Measurements from ENCODE around the gene METAP1D.
A peak's percentile ranks its signal among the peaks of the same experiment; 100 is the strongest.

DNA sequence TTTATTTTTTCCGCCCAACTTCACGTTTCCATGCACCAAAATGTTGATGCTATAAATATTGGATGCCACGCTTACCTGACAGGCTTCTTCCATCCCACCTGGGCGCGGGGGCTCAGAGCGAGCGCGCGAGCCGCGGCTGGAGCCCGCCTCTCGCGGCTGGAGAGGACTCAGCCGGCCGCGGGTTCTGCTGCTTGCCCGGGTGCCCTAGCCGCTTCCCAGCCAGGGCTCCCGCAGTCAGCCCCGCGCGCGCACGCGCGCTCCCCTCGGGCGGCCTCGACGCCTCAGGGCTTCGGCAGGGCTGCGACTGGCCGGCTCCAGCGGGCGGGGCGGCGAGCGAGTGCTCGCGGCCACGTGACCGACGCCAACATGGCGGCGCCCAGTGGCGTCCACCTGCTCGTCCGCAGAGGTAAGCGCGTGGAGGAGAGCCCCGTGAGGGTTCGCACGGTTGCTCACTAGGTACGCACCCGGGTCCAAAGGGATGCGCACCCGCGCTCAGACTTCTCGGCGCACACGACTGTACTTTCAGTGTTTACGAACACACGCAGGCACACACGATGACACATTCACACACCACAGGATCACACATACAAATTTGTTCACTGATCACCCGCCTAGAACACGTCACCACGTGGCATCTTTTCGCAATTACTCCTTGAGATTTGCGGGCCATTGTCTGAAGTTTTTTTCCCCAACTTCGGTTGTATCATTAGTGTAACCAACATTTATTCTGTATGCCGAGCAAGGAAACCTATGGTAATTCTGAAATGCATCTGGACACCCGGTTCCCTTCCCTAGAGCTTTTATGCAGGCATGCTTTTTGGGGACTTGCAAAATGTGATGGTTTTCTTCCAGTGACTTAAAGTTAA lies at the start of gene METAP1D:
- TF ChIP-seq TAF1 (IDR thresholded peaks at IDR 0.05; ENCODE audit: borderline replicate concordance, low read depth, low read length) (peak; percentile 69), POLR2AphosphoS5 (IDR thresholded peaks at IDR 0.05; ENCODE audit: low read depth, low read length) (peak; percentile 60), GATA2 (CRISPR knock-in tag; IDR thresholded peaks at IDR 0.05) (no peak), MEF2A (IDR thresholded peaks at IDR 0.05; ENCODE audit: borderline replicate concordance, low read depth) (no peak), EZH2phosphoT487 (IDR thresholded peaks at IDR 0.05; ENCODE audit: borderline replicate concordance, low read depth) (no peak), CHD2 (IDR thresholded peaks at IDR 0.05; ENCODE audit: low read length, partially characterized antibody) (peak; percentile 21), FOSL2 (IDR thresholded peaks at IDR 0.05; ENCODE audit: borderline replicate concordance, low read depth) (no peak), YY1 (IDR thresholded peaks at IDR 0.05; ENCODE audit: low read depth) (peak; percentile 98), NRF1 (IDR thresholded peaks at IDR 0.05; ENCODE audit: low read depth, low read length) (peak; percentile 70), NFIC (IDR thresholded peaks at IDR 0.05; ENCODE audit: borderline replicate concordance) (no peak), USF2 (IDR thresholded peaks at IDR 0.05; ENCODE audit: borderline replicate concordance, low read depth, low read length) (peak; percentile 86)
- TF ChIP-seq, protein P1, sequence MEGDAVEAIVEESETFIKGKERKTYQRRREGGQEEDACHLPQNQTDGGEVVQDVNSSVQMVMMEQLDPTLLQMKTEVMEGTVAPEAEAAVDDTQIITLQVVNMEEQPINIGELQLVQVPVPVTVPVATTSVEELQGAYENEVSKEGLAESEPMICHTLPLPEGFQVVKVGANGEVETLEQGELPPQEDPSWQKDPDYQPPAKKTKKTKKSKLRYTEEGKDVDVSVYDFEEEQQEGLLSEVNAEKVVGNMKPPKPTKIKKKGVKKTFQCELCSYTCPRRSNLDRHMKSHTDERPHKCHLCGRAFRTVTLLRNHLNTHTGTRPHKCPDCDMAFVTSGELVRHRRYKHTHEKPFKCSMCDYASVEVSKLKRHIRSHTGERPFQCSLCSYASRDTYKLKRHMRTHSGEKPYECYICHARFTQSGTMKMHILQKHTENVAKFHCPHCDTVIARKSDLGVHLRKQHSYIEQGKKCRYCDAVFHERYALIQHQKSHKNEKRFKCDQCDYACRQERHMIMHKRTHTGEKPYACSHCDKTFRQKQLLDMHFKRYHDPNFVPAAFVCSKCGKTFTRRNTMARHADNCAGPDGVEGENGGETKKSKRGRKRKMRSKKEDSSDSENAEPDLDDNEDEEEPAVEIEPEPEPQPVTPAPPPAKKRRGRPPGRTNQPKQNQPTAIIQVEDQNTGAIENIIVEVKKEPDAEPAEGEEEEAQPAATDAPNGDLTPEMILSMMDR (IDR thresholded peaks at IDR 0.05) = no peak
- TF ChIP-seq, protein P2, sequence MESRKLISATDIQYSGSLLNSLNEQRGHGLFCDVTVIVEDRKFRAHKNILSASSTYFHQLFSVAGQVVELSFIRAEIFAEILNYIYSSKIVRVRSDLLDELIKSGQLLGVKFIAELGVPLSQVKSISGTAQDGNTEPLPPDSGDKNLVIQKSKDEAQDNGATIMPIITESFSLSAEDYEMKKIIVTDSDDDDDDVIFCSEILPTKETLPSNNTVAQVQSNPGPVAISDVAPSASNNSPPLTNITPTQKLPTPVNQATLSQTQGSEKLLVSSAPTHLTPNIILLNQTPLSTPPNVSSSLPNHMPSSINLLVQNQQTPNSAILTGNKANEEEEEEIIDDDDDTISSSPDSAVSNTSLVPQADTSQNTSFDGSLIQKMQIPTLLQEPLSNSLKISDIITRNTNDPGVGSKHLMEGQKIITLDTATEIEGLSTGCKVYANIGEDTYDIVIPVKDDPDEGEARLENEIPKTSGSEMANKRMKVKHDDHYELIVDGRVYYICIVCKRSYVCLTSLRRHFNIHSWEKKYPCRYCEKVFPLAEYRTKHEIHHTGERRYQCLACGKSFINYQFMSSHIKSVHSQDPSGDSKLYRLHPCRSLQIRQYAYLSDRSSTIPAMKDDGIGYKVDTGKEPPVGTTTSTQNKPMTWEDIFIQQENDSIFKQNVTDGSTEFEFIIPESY (IDR thresholded peaks at IDR 0.05; ENCODE audit: borderline replicate concordance, low read depth) = no peak

Data from SK-N-SH (cell line).